Panc1 (cell line): ENCODE results near the gene PTAFR. TPM values are rescaled to one million over a fixed set of nuclear protein-coding genes. Genes with fewer than 3 reads are reported as not detected.
A peak's percentile ranks its signal among the peaks of the same experiment; 100 is the strongest.

Source experiments
- ATAC-seq: fragments of 200-7000 bp; cut with Tn5 transposase; 2 replicates; pipeline ENCODE4 v1.9.1; 2020; ENCODE audit warnings: mild to moderate bottlenecking, moderate library complexity
- BruUV-seq: library from RNA; stranded (reverse); fragments of 400-500 nt; replicated peaks from 2 replicates; lab custom pipeline; 2021; lab: Mats Ljungman, UMichigan
- CTCF ChIA-PET: fragments of 300-600 bp; sonication (Branson Sonifier 250); formaldehyde crosslinking; loops from one replicate; lab custom pipeline; 2022; ENCODE audit warnings: antibody characterized with exemption; lab: Charles Lee
- POLR2A ChIA-PET: fragments of 300-600 bp; sonication (Branson Sonifier 250); formaldehyde crosslinking; loops from one replicate; lab custom pipeline; 2022; ENCODE audit warnings: antibody characterized with exemption; lab: Charles Lee
- DNase-seq: peaks from one replicate; pipeline ENCODE4 v3.0.0-alpha.2; 2010; ENCODE audit warnings: low read depth, low spot score
- H3K27ac ChIP-seq: 2 replicates; pipeline ENCODE4 v1.5.1; 2011; ENCODE audit warnings: mild to moderate bottlenecking, low read length, inconsistent platforms
- H3K27me3 ChIP-seq: fragments of 200-500 bp; sonication (Bioruptor generic); 2 replicates; pipeline ENCODE4 v1.6.0; 2014; ENCODE audit warnings: low read length, inconsistent platforms; ENCODE audit not compliant: control insufficient read depth, insufficient read depth
- H3K36me3 ChIP-seq: fragments of 200-500 bp; sonication (Bioruptor generic); 2 replicates; pipeline ENCODE4 v1.5.1; 2014; ENCODE audit warnings: inconsistent platforms, mild to moderate bottlenecking, low read length, moderate library complexity; ENCODE audit not compliant: control insufficient read depth, insufficient read depth
- H3K4me1 ChIP-seq: 2 replicates; pipeline ENCODE4 v1.5.1; 2011; ENCODE audit warnings: inconsistent platforms, mild to moderate bottlenecking, low read length, moderate library complexity; ENCODE audit not compliant: control insufficient read depth, insufficient read depth
- H3K4me3 ChIP-seq, 2 experiments: 2 replicates each; pipeline ENCODE4 v1.5.1; 2011 to 2012; ENCODE audit warnings: low read depth in 2 of 2, low read length in 2 of 2, mild to moderate bottlenecking in 2 of 2, inconsistent platforms in 1 of 2, moderate library complexity in 1 of 2
- H3K9me3 ChIP-seq: fragments of 200-500 bp; sonication (Bioruptor generic); 2 replicates; pipeline ENCODE4 v1.5.1; 2014; ENCODE audit warnings: low read depth, mild to moderate bottlenecking, inconsistent platforms, low read length, moderate library complexity; ENCODE audit not compliant: control insufficient read depth, insufficient read depth
- CTCF ChIP-seq: fragments of 450-650 bp; IDR thresholded peaks from 2 replicates; pipeline ENCODE4 v1.5.1; 2017; ENCODE audit warnings: mild to moderate bottlenecking
- POLR2AphosphoS5 ChIP-seq: IDR thresholded peaks from 2 replicates; pipeline ENCODE4 v1.6.1; 2012; ENCODE audit warnings: mild to moderate bottlenecking, low read depth, low read length, moderate library complexity
- SIN3A ChIP-seq: IDR thresholded peaks from 2 replicates; pipeline ENCODE4 v1.6.1; 2012; ENCODE audit warnings: low read depth, mild to moderate bottlenecking, low read length, moderate library complexity, borderline replicate concordance; ENCODE audit not compliant: insufficient read depth
- TCF7L2 ChIP-seq: IDR thresholded peaks from 2 replicates; pipeline ENCODE4 v1.6.1; 2011; ENCODE audit warnings: mild to moderate bottlenecking, low read depth, low read length, inconsistent platforms
- in situ Hi-C: cut with HindIII; loops from 2 replicates; pipeline ENCODE4 v1.10.0; 2016; ENCODE audit warnings: low sequenced_read_pairs, low pct_unique_long_range_greater_than_20kb
- intact Hi-C: fragments of 100-400 bp; cut with micrococcal nuclease; formaldehyde crosslinking; loops from one replicate; pipeline ENCODE4 v1.10.0; 2022; ENCODE audit not compliant: unreplicated experiment
- total RNA-seq: library from RNA; stranded (reverse); gene quantifications from one replicate; pipeline ENCODE4 v1.2.1, GENCODE V29; 2021; ENCODE audit not compliant: unreplicated experiment
- TF ChIP-seq, protein P1 (sequence below), 2 experiments: IDR thresholded peaks; 2 replicates each; pipeline ENCODE4 v1.6.1; 2011 to 2012; ENCODE audit warnings: low read depth in 2 of 2, control low read depth in 1 of 2, low read length in 1 of 2, mild to moderate bottlenecking in 1 of 2, moderate library complexity in 1 of 2; ENCODE audit not compliant: insufficient read depth in 1 of 2

The PTAFR gene
- total RNA-seq, 1 experiment from 2014 or later, result 0.13 TPM

DNA sequence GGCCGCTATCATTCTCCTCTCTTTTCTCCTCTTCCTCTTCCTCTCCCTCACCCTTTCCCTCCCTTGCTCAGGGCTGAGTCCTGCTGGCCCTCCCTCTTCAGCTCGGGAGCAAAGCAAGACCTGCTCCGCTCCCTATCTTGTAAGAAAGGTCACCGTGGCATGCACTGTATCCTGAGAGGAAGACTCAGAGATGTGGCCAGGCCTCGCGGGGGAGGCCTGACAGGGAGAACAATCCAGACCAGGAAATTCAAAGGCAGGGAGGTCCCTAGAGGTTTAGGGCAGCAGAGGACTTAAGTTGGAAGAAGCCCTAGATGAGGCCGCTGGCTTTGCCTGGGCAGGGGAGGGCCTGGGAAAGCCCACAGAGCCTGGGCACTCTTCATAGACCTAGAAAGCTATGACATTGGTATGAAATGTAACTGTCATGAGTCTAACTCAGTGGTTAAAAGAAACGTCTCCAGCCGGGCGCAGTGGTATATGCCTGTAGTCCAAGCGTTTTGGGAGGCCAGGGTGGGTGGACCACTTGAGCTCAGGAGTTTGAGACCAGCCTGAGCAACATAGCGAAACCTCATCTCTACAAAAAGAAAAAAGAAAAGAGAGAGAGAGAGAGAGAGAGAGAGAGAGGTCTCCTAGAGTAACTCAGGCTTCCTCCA, 14.6 kb upstream of the PTAFR start:
- Histone ChIP-seq H3K9me3 (no peaks in the 10 kb centered on the region), H3K36me3 (no peaks in the 10 kb centered on the region), H3K4me1 (no peaks in the 10 kb centered on the region), H3K27me3 (no peaks in the 10 kb centered on the region), H3K4me3 (no peak overlapping the region), H3K27ac (no peak overlapping the region)
- CTCF ChIA-PET, result interaction anchor here (0.5 kb wide), 1 partner anchor 185 kb away, joined by 9 read pairs; no protein-coding TSS in a partner anchor
- no peak for DNase-seq
- POLR2A ChIA-PET, result interaction anchor here (0.7 kb wide), 1 partner anchor 34 kb away, joined by 8 read pairs; no protein-coding TSS in a partner anchor
- no peak for TF ChIP-seq CTCF
- TF ChIP-seq SIN3A, result no peak
- TF ChIP-seq, protein P1, sequence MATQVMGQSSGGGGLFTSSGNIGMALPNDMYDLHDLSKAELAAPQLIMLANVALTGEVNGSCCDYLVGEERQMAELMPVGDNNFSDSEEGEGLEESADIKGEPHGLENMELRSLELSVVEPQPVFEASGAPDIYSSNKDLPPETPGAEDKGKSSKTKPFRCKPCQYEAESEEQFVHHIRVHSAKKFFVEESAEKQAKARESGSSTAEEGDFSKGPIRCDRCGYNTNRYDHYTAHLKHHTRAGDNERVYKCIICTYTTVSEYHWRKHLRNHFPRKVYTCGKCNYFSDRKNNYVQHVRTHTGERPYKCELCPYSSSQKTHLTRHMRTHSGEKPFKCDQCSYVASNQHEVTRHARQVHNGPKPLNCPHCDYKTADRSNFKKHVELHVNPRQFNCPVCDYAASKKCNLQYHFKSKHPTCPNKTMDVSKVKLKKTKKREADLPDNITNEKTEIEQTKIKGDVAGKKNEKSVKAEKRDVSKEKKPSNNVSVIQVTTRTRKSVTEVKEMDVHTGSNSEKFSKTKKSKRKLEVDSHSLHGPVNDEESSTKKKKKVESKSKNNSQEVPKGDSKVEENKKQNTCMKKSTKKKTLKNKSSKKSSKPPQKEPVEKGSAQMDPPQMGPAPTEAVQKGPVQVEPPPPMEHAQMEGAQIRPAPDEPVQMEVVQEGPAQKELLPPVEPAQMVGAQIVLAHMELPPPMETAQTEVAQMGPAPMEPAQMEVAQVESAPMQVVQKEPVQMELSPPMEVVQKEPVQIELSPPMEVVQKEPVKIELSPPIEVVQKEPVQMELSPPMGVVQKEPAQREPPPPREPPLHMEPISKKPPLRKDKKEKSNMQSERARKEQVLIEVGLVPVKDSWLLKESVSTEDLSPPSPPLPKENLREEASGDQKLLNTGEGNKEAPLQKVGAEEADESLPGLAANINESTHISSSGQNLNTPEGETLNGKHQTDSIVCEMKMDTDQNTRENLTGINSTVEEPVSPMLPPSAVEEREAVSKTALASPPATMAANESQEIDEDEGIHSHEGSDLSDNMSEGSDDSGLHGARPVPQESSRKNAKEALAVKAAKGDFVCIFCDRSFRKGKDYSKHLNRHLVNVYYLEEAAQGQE (IDR thresholded peaks at IDR 0.05; ENCODE audit: insufficient read depth in 1 of 2, low read depth in 2 of 2, low read length in 1 of 2), result no peak
- no peak for TF ChIP-seq POLR2AphosphoS5
- no peak for TF ChIP-seq TCF7L2
- BruUV-seq, result no TSS peak
- ATAC-seq, result peak; percentile 32; the same call in 1 of the 2 replicates
- in situ Hi-C loops (no loop called here), intact Hi-C loops (no loop called here)

GRCh38 chr1:28190337-28190979, 14.0 kb upstream of the PTAFR start:
- H3K27ac ChIP-seq, result no peak overlapping the region
- ChIA-PET POLR2A (no interaction called here), CTCF (no interaction called here)
- no peaks in the 10 kb centered on the region for H3K9me3 ChIP-seq
- no peak for ATAC-seq
- BruUV-seq, result no TSS peak
- H3K4me3 ChIP-seq, result no peak overlapping the region
- H3K4me1 ChIP-seq, result no peaks in the 10 kb centered on the region
- in situ Hi-C loops, result no loop called here
- H3K36me3 ChIP-seq, result no peaks in the 10 kb centered on the region
- no peaks in the 10 kb centered on the region for H3K27me3 ChIP-seq
- TF ChIP-seq SIN3A (no peak), CTCF (no peak), TCF7L2 (no peak), POLR2AphosphoS5 (no peak)
- TF ChIP-seq, protein P1 (IDR thresholded peaks at IDR 0.05; ENCODE audit: insufficient read depth in 1 of 2, low read depth in 2 of 2, low read length in 1 of 2), result no peak
- DNase-seq, result no peak
- intact Hi-C loops, result no loop called here
